ENCODE results near the gene DDX1. TPM values are rescaled to one million over a fixed set of nuclear protein-coding genes. Genes with fewer than 3 reads are reported as not detected.
"Not testable (repeated sequence)": the region's sequence is repeated elsewhere in the genome, so short reads cannot be mapped to it uniquely, and the experiment has no call there.

The DDX1 gene
- total RNA-seq, 1 donor from 2014 or later = 48.1 TPM

GRCh38 chr2:15619076-15619475 lies 27.4 kb downstream of the DDX1 start:
- Histone ChIP-seq H3K27me3 (no peaks in the 10 kb centered on the region), H3K27ac (no peak overlapping the region), H3K9me3 (no peaks in the 10 kb centered on the region), H3K4me3 (no peak overlapping the region), H3K36me3 (peaks cover 0 to 68% of the 10 kb centered on the region in 2 donors), H3K4me1 (no peaks in the 10 kb centered on the region)
- intact Hi-C loops (cut with DNase I) = loop anchor here (5.0 kb wide), 1 partner anchor 802 kb away; no protein-coding TSS in a partner anchor
- no peak for DNase-seq (ENCODE audit: extremely low spot score in 2 of 2)
- TF ChIP-seq POLR2A (IDR thresholded peaks at IDR 0.05) (no peak), CTCF (IDR thresholded peaks at IDR 0.05) (no peak)

- TF ChIP-seq CTCF (IDR thresholded peaks at IDR 0.05) (no peak), POLR2A (IDR thresholded peaks at IDR 0.05) (no peak), POLR2AphosphoS5 (IDR thresholded peaks at IDR 0.05; ENCODE audit: insufficient read depth in 1 of 2, low read depth in 1 of 2) (no peak)
- H3K36me3 ChIP-seq = peaks cover 0 to 72% of the 10 kb centered on the region in 2 donors
Observed at GRCh38 chr2:15619510-15619909, 27.8 kb downstream of the DDX1 start.

GRCh38 chr2:15619938-15620337 lies 28.3 kb downstream of the DDX1 start:
- no peak overlapping the region for H3K4me3 ChIP-seq
- DNase-seq (ENCODE audit: extremely low spot score in 2 of 2) = no peak
- H3K27me3 ChIP-seq = no peaks in the 10 kb centered on the region
- intact Hi-C loops (cut with DNase I) = loop anchor here (5.0 kb wide), 1 partner anchor 803 kb away; no protein-coding TSS in a partner anchor
- TF ChIP-seq CTCF (IDR thresholded peaks at IDR 0.05) (no peak), POLR2AphosphoS5 (IDR thresholded peaks at IDR 0.05; ENCODE audit: insufficient read depth in 1 of 2, low read depth in 1 of 2) (no peak), POLR2A (IDR thresholded peaks at IDR 0.05) (no peak)
- H3K4me1 ChIP-seq = no peaks in the 10 kb centered on the region
- no peak overlapping the region for H3K27ac ChIP-seq
- peaks cover 0 to 75% of the 10 kb centered on the region in 2 donors for H3K36me3 ChIP-seq
- H3K9me3 ChIP-seq = no peaks in the 10 kb centered on the region

More at GRCh38 chr2:15619510-15619909, 27.8 kb downstream of the DDX1 start:
- Histone ChIP-seq H3K27me3 (no peaks in the 10 kb centered on the region), H3K4me3 (no peak overlapping the region), H3K27ac (no peak overlapping the region), H3K9me3 (no peaks in the 10 kb centered on the region), H3K4me1 (no peaks in the 10 kb centered on the region)
- intact Hi-C loops (cut with DNase I) = loop anchor here (5.0 kb wide), 1 partner anchor 802 kb away; no protein-coding TSS in a partner anchor
- no peak for DNase-seq (ENCODE audit: extremely low spot score in 2 of 2)

GRCh38 chr2:15620340-15620739 lies 28.7 kb downstream of the DDX1 start:
- DNase-seq (ENCODE audit: extremely low spot score in 2 of 2) = no peak
- TF ChIP-seq CTCF (IDR thresholded peaks at IDR 0.05) (no peak), POLR2AphosphoS5 (IDR thresholded peaks at IDR 0.05; ENCODE audit: insufficient read depth in 1 of 2, low read depth in 1 of 2) (no peak), POLR2A (IDR thresholded peaks at IDR 0.05) (no peak)
- Histone ChIP-seq H3K27ac (no peak overlapping the region), H3K36me3 (peaks cover 0 to 75% of the 10 kb centered on the region in 2 donors), H3K4me1 (no peaks in the 10 kb centered on the region), H3K27me3 (no peaks in the 10 kb centered on the region), H3K4me3 (no peak overlapping the region), H3K9me3 (no peaks in the 10 kb centered on the region)
- intact Hi-C loops (cut with DNase I) = no loop called here

GRCh38 chr2:15620857-15621471 lies 29.3 kb downstream of the DDX1 start:
- Histone ChIP-seq H3K4me1 (no peaks in the 10 kb centered on the region), H3K4me3 (no peak overlapping the region), H3K27me3 (no peaks in the 10 kb centered on the region), H3K9me3 (no peaks in the 10 kb centered on the region), H3K27ac (no peak overlapping the region), H3K36me3 (peaks cover 0 to 75% of the 10 kb centered on the region in 2 donors)
- TF ChIP-seq POLR2AphosphoS5 (IDR thresholded peaks at IDR 0.05; ENCODE audit: insufficient read depth in 1 of 2, low read depth in 1 of 2) (no peak), CTCF (IDR thresholded peaks at IDR 0.05) (no peak), POLR2A (IDR thresholded peaks at IDR 0.05) (no peak)
- intact Hi-C loops (cut with DNase I) = no loop called here
- no peak for DNase-seq (ENCODE audit: extremely low spot score in 2 of 2)

- DNase-seq (ENCODE audit: extremely low spot score in 2 of 2); H3K4me1 ChIP-seq; H3K27ac ChIP-seq; intact Hi-C loops (cut with DNase I); H3K27me3 ChIP-seq; H3K9me3 ChIP-seq; H3K4me3 ChIP-seq: not testable (repeated sequence)
- H3K36me3 ChIP-seq = peaks cover 0 to 74% of the 10 kb centered on the region in 2 donors
Observed at GRCh38 chr2:15621472-15621870, 29.8 kb downstream of the DDX1 start.
